H1 (cell line): Measurements from ENCODE around the gene ABHD1. TPM values are rescaled to one million over a fixed set of nuclear protein-coding genes. Genes with fewer than 3 reads are reported as not detected.

ENCODE experiments used
- CTCF ChIA-PET: fragments of 300-600 bp; sonication (Branson Sonifier 250); formaldehyde crosslinking; loops from one replicate; lab custom pipeline; 2021; ENCODE audit not compliant: partially characterized antibody; lab: Charles Lee
- POLR2A ChIA-PET: fragments of 300-600 bp; sonication (Branson Sonifier 250); formaldehyde crosslinking; loops from one replicate; lab custom pipeline; 2021; ENCODE audit warnings: inconsistent platforms; ENCODE audit not compliant: partially characterized antibody; lab: Charles Lee
- DNase-seq, 2 experiments: peaks; one replicate each; pipeline versions ENCODE4 v3.0.0 to v3.0.0-alpha.2; 2010 to 2022; ENCODE audit warnings: low spot score in 2 of 2, low read depth in 1 of 2, mixed read lengths in 1 of 2
- FAIRE-seq: peaks from 2 replicates; lab custom pipeline; 2011; peaks lifted over from hg19 to GRCh38; lab: Jason Lieb, UNC
- H2AFZ ChIP-seq: 2 replicates; pipeline ENCODE4 v1.8.1; 2012; ENCODE audit warnings: low read length, inconsistent platforms
- H2AK5ac ChIP-seq: 2 replicates; pipeline ENCODE4 v1.6.1; 2013; ENCODE audit warnings: low read depth, low read length
- H2BK120ac ChIP-seq: replicated peaks from 2 replicates; pipeline ENCODE3; 2013; ENCODE audit warnings: low read depth, low read length, inconsistent platforms
- H2BK12ac ChIP-seq: 2 replicates; pipeline ENCODE4 v1.6.1; 2013; ENCODE audit warnings: low read depth, low read length
- H2BK15ac ChIP-seq: 2 replicates; pipeline ENCODE4 v1.6.1; 2013; ENCODE audit warnings: low read length
- H2BK20ac ChIP-seq: 2 replicates; pipeline ENCODE4 v1.6.1; 2013; ENCODE audit warnings: low read length
- H2BK5ac ChIP-seq: 2 replicates; pipeline ENCODE4 v1.6.1; 2013; ENCODE audit warnings: low read depth, low read length
- H3K14ac ChIP-seq: 2 replicates; pipeline ENCODE4 v1.6.1; 2013; ENCODE audit warnings: inconsistent platforms; ENCODE audit not compliant: insufficient read length
- H3K18ac ChIP-seq: 2 replicates; pipeline ENCODE4 v1.6.1; 2013; ENCODE audit warnings: low read length; ENCODE audit errors: extremely low read depth
- H3K23ac ChIP-seq: 2 replicates; pipeline ENCODE4 v1.6.1; 2013; ENCODE audit warnings: inconsistent platforms; ENCODE audit not compliant: insufficient read length
- H3K23me2 ChIP-seq: 2 replicates; pipeline ENCODE4 v1.6.1; 2013; ENCODE audit warnings: low read depth, low read length
- H3K27ac ChIP-seq: 2 replicates; pipeline ENCODE4 v1.6.1; 2011; ENCODE audit warnings: low read depth, low read length, inconsistent platforms
- H3K27me3 ChIP-seq, 4 experiments: replicated peaks in 1 of 4; 1 replicate in 1 of 4; 2 replicates in 3 of 4; pipeline versions ENCODE4 v1.6.1 to v1.8.1; 2011 to 2013; ENCODE audit warnings: low read length in 3 of 4, mild to moderate bottlenecking in 3 of 4, inconsistent platforms in 2 of 4, mixed read lengths in 2 of 4, moderate library complexity in 1 of 4; ENCODE audit not compliant: control insufficient read depth in 3 of 4, insufficient read depth in 3 of 4; ENCODE audit errors: extremely low read depth in 1 of 4
- H3K36me3 ChIP-seq, 4 experiments: 2 replicates each; pipeline versions ENCODE4 v1.6.1 to v1.8.1; 2011 to 2013; ENCODE audit warnings: mild to moderate bottlenecking in 4 of 4, low read length in 3 of 4, moderate library complexity in 2 of 4, control low read depth in 1 of 4, inconsistent platforms in 1 of 4; ENCODE audit not compliant: insufficient read depth in 4 of 4, control insufficient read depth in 2 of 4
- H3K4ac ChIP-seq: replicated peaks from 2 replicates; pipeline ENCODE3; 2013; ENCODE audit warnings: low read length, low read depth, mixed read lengths, inconsistent platforms; ENCODE audit not compliant: insufficient read length
- H3K4me1 ChIP-seq, 4 experiments: replicated peaks in 1 of 4; 1 replicate in 1 of 4; 2 replicates in 3 of 4; pipeline versions ENCODE4 v1.6.1 to v1.8.1; 2011 to 2013; ENCODE audit warnings: low read length in 3 of 4, inconsistent platforms in 2 of 4, mixed read lengths in 1 of 4; ENCODE audit not compliant: insufficient read depth in 4 of 4, control insufficient read depth in 3 of 4
- H3K4me2 ChIP-seq, 2 experiments: 2 replicates each; pipeline versions ENCODE4 v1.6.1 to v1.8.1; 2011 to 2013; ENCODE audit warnings: low read depth in 2 of 2, low read length in 2 of 2, control low read depth in 1 of 2, inconsistent platforms in 1 of 2, mild to moderate bottlenecking in 1 of 2; ENCODE audit not compliant: insufficient read depth in 1 of 2
- H3K4me3 ChIP-seq, 4 experiments: fragments of 200-600, 300-600 bp in 1 of 4; sonication (generic), shearing (Covaris generic), sonication (Bioruptor Twin) in 1 of 4; 2 replicates each; pipeline versions ENCODE4 v1.5.1 to v1.8.1; 2011 to 2016; ENCODE audit warnings: low read length in 4 of 4, low read depth in 3 of 4, control low read depth in 2 of 4, inconsistent platforms in 2 of 4, mild to moderate bottlenecking in 2 of 4, mixed read lengths in 1 of 4, moderate library complexity in 1 of 4; ENCODE audit not compliant: insufficient read depth in 2 of 4; ENCODE audit errors: extremely low read depth in 1 of 4
- H3K56ac ChIP-seq: replicated peaks from 2 replicates; pipeline ENCODE3; 2013; ENCODE audit warnings: low read depth, mild to moderate bottlenecking, mixed read lengths, low read length, inconsistent platforms; ENCODE audit not compliant: insufficient read length
- H3K79me1 ChIP-seq: 2 replicates; pipeline ENCODE4 v1.6.1; 2013; ENCODE audit warnings: low read depth, low read length, control low read depth
- H3K79me2 ChIP-seq, 2 experiments: 2 replicates each; pipeline versions ENCODE4 v1.6.1 to v1.8.1; 2012 to 2013; ENCODE audit warnings: low read length in 2 of 2, mild to moderate bottlenecking in 2 of 2, inconsistent platforms in 1 of 2; ENCODE audit not compliant: insufficient read depth in 2 of 2, control insufficient read depth in 1 of 2
- H3K9ac ChIP-seq, 4 experiments: replicated peaks in 1 of 4; 1 replicate in 1 of 4; 2 replicates in 3 of 4; pipeline versions ENCODE4 v1.6.1 to v1.8.1; 2011 to 2013; ENCODE audit warnings: low read depth in 3 of 4, low read length in 3 of 4, control low read depth in 2 of 4, mild to moderate bottlenecking in 2 of 4, moderate library complexity in 2 of 4, inconsistent platforms in 1 of 4; ENCODE audit errors: extremely low read depth in 1 of 4
- H3K9me3 ChIP-seq, 2 experiments: 2 replicates each; pipeline versions ENCODE4 v1.6.1 to v1.8.1; 2012 to 2013; ENCODE audit warnings: mild to moderate bottlenecking in 2 of 2, moderate library complexity in 2 of 2, control low read depth in 1 of 2, inconsistent platforms in 1 of 2, low read depth in 1 of 2, low read length in 1 of 2, mixed read lengths in 1 of 2; ENCODE audit not compliant: insufficient read depth in 2 of 2
- H4K20me1 ChIP-seq, 2 experiments: replicated peaks in 1 of 2; 2 replicates each; pipeline versions ENCODE3 to v1.8.1; 2011 to 2013; ENCODE audit warnings: inconsistent platforms in 2 of 2, low read length in 2 of 2, mild to moderate bottlenecking in 1 of 2; ENCODE audit not compliant: insufficient read depth in 2 of 2, control insufficient read depth in 1 of 2
- H4K5ac ChIP-seq: 2 replicates; pipeline ENCODE4 v1.6.1; 2013; ENCODE audit warnings: low read length, low read depth, mixed read lengths, inconsistent platforms; ENCODE audit not compliant: insufficient read length
- H4K8ac ChIP-seq: 2 replicates; pipeline ENCODE4 v1.8.0; 2013; ENCODE audit warnings: mild to moderate bottlenecking, moderate library complexity, low read length, inconsistent platforms; ENCODE audit not compliant: insufficient read depth; ENCODE audit errors: extremely low read depth
- H4K91ac ChIP-seq: replicated peaks from 2 replicates; pipeline ENCODE3; 2013; ENCODE audit warnings: low read length, mixed read lengths, inconsistent platforms; ENCODE audit not compliant: insufficient read length
- ASH2L ChIP-seq: fragments of 200-600, 300-600 bp; sonication (generic); IDR thresholded peaks from one replicate; pipeline ENCODE4 v1.7.1; 2017; ENCODE audit warnings: low read length
- POLR2A ChIP-seq, 2 experiments: IDR thresholded peaks; 1 replicate in 1 of 2; 2 replicates in 1 of 2; pipeline ENCODE4 v1.6.1; 2011; ENCODE audit warnings: low read depth in 2 of 2, low read length in 2 of 2, mild to moderate bottlenecking in 2 of 2; ENCODE audit errors: control extremely low read depth in 1 of 2
- WGBS, 2 experiments: shearing (Covaris generic) in 1 of 2; methylation state at CpG; one replicate each; pipeline versions ENCODE4 v1.1.6 to v1.1.7; 2013 to 2015; ENCODE audit warnings: low lambda C conversion rate in 2 of 2, mixed read lengths in 2 of 2, inconsistent platforms in 1 of 2, low coverage in 1 of 2, missing lambda C conversion rate in 1 of 2; ENCODE audit not compliant: insufficient replicate concordance in 2 of 2, insufficient coverage in 1 of 2, insufficient read length in 1 of 2; ENCODE audit errors: extremely low coverage in 1 of 2, missing lambda C conversion rate in 1 of 2; 5-methylcytosine and 5-hydroxymethylcytosine counted together
- polyA plus RNA-seq, 7 experiments: library from polyadenylated mRNA; depleted of rRNA in 3 of 7; stranded (reverse) in 5 of 7; unstranded in 2 of 7; fragments of >200 nt in 5 of 7; fragments of 200-250 nt in 2 of 7; gene quantifications; 1 replicate in 5 of 7; 2 replicates in 1 of 7; 4 replicates in 1 of 7; pipeline versions ENCODE4 v1.2.1 to v1.2.3, GENCODE V29; 2011 to 2013; ENCODE audit warnings: missing spikeins in 2 of 7, mixed read lengths in 2 of 7
- total RNA-seq: library from RNA; stranded (reverse); fragmentation: NEBNext Ultra II Directional; extraction: Animal tissue kit (Norgen Biotek cat#: 25700); gene quantifications from 2 replicates; pipeline ENCODE4 v1.2.1, GENCODE V29; 2021

Gene ABHD1
- total and polyA plus RNA-seq, 2 of the 8 experiments (the other 6 are each of a cell fraction or from before 2014, with no cell fraction given): 0.20 to 1.1 TPM

DNA sequence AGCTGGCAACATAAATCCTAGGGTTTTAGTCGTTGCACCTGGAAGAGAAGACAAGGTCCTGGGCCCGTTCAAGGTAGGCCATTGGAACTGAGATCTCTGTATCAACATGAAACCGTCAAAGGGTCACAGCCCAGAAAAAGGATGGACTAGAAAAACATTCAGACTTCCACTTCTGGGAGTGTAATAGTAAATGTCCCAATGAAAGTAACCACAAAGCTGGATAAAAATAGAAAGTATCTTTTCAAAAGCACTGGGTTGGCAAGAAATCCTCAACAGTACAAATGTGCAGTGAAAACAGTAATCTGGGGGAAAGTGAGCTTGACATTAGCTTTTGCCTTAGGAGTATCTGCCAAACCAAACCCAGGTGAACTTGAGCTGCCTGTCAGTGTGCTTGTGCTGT lies 17.6 kb upstream of the ABHD1 start:
- Histone ChIP-seq H3K4me3 (no peak overlapping the region), H4K20me1 (no peaks in the 10 kb centered on the region), H2BK5ac (no peak overlapping the region), H3K56ac (no peak overlapping the region), H4K5ac (no peak overlapping the region), H3K79me1 (no peaks in the 10 kb centered on the region), H3K9me3 (no peaks in the 10 kb centered on the region), H3K23ac (no peak overlapping the region), H3K27me3 (no peaks in the 10 kb centered on the region; a peak in 1 of 7 replicates), H3K4me2 (no peak overlapping the region), H3K14ac (no peak overlapping the region), H2AFZ (no peak overlapping the region), H3K23me2 (no peaks in the 10 kb centered on the region), H3K9ac (no peak overlapping the region), H3K27ac (no peak overlapping the region), H3K36me3 (no peaks in the 10 kb centered on the region), H3K4me1 (no peaks in the 10 kb centered on the region; a peak in 1 of 7 replicates), H3K18ac (no peak overlapping the region), H2BK12ac (no peak overlapping the region), H3K4ac (no peak overlapping the region), H2AK5ac (no peak overlapping the region), H2BK120ac (no peak overlapping the region), H4K8ac (no peak overlapping the region), H4K91ac (no peak overlapping the region), H2BK15ac (no peak overlapping the region), H2BK20ac (no peak overlapping the region), H3K79me2 (no peaks in the 10 kb centered on the region)
- no peak for FAIRE-seq
- ChIA-PET POLR2A (interaction anchor here (0.6 to 1.4 kb wide), 3 partner anchors 19 to 26 kb away, joined by 3 to 5 read pairs (median 3); partner anchors contain the start of gene KHK), CTCF (interaction anchor here (0.6 to 12.7 kb wide), 11 partner anchors 5 to 176 kb away, joined by 3 to 120 read pairs (median 4); partner anchors contain the start of genes PREB and TRIM54)
- no peak for DNase-seq
- TF ChIP-seq POLR2A (IDR thresholded peaks at IDR 0.05; ENCODE audit: control extremely low read depth in 1 of 2, low read depth in 2 of 2, low read length in 2 of 2): no peak
- no peak for TF ChIP-seq ASH2L
- 74% methylated on average over 3 of the region's 3 CpGs; no CpG with 5 or more reads in 1 of the 2 experiments for WGBS, 2 experiments
